ENCODE measurements around the gene SALL4.

DNA sequence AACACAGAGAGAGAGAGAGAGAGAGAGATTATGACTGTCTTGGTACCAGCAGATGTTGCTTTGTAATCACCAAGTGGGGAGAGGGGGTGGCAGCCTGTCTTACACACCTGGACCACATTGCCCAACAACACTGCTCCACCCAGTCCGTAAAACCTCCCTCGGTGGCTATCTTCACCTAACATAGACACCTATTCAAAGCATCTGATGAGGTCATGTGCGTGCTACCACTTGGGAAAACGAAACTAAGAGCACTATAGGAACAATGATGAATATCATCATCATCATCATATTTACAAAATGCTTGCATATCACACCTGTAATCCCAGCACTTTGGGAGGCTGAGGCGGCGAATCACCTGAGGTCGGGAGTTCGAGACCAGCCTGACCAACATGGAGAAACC, 24.1 kb upstream of the SALL4 start:
- TF ChIP-seq CTCF (IDR thresholded peaks at IDR 0.05) = no peak
- TF ChIP-seq POLR2A (IDR thresholded peaks at IDR 0.05) = no peak

Measured in heart left ventricle (tissue), 13 donors.